Fibroblast of the conjunctiva (primary cell): ENCODE data around the gene CCT3.
"Not testable (repeated sequence)": the region's sequence is repeated elsewhere in the genome, so short reads cannot be mapped to it uniquely, and the experiment has no call there.

ENCODE experiments used
- DNase-seq: peaks from one replicate; pipeline ENCODE4 v3.0.0-alpha.2; 2010; ENCODE audit warnings: low read depth

The CCT3 gene

DNA sequence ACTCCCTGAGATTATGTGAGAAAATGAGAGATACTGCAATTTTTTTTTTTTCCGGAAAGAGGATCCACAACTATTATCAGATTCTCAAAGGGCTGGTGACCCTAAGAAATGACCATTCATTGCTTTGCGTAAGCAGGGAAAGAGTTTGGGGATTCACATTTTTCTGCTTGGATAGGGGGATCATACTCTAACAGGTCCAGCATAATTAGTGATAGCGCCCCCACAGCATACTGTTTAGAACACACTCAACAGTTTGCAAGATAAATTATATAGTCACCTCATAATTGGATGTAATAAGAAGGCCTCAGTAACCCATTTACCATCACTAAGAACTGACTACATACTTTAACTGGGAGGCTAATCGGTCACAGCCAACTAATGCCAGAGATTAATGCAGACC, 1.9 kb downstream of the CCT3 start:
- DNase-seq, result no peak

DNA sequence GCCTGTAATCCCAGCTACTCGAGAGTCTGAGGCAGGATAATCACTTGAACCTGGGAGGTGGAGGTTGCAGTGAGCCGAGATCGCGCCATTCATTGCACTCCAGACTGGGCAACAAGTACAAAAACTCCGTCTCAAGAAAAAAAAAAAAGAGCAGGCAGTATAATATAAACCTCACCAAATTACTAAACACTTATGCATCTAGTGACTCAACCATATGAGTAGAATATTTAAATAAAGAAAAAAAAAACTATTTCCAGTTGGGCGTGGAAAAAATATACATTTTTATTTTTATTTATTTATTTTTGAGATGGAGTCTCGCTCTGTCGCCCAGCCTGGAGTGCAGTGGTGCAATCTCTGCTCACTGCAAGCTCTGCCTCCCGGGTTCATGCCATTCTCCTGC, 14.9 kb downstream of the CCT3 start:
- not testable (repeated sequence) for DNase-seq

- DNase-seq, result no peak
Measured at GRCh38 chr1:156320560-156320959, 17.5 kb downstream of the CCT3 start.

DNA sequence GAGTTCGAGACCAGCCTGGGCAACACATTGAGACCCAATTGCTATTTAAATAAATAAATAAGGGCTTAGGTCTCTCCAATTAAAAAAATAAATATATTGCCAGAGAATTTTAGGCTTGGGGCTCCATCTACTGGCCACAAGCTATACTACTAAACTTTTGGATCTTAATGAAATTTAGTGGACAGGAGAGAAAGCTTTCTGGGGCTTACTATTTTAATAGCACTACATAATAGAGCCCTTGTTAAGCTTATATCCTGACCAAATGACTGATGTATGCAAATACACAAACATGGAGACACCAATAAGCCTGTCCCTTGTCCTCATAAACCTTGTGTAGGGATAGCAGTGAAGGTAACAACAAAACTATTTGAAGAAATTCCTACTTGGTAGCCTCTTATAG, 18.4 kb downstream of the CCT3 start:
- DNase-seq, result no peak

DNA sequence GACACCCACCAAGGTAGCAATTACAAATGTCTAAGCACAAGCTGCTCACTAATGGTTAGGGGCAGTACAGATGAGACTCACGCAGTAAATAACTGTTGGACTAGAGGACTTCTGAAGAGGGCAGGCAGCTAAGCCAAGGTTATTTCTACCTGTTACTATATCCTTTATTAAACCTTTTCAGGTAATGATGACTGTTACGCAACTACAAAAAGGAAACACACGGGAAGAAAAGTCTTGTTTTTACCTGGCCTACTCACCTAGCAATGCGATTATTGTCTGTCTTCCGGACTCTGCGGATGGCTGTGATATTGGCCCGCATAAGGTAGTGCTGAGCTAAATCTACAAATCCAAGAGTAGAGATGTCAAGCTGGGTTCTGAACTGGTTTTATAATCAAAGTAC, 21.2 kb downstream of the CCT3 start:
- DNase-seq, result no peak

DNA sequence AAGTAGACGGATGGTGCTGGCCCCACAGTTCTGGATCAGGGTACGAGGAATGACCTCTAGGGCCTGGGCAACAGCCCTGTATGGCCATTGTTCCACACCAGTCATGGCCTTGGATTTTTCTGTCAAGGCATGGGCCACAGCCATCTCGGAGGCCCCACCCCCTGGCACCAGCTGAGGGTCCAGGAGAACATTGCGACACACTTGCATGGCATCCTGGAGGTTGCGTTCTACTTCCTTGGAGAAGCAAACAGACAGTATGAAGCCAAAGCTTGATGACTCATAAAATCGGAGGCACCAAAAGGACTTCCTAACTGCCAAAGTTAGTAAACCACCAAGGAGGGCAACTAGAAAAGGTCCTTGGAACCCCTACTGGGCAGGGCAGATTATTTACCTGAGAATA, 27.1 kb downstream of the CCT3 start:
- DNase-seq, result peak; percentile 64

GRCh38 chr1:156308078-156308477, 30.0 kb downstream of the CCT3 start:
- DNase-seq, result no peak

DNA sequence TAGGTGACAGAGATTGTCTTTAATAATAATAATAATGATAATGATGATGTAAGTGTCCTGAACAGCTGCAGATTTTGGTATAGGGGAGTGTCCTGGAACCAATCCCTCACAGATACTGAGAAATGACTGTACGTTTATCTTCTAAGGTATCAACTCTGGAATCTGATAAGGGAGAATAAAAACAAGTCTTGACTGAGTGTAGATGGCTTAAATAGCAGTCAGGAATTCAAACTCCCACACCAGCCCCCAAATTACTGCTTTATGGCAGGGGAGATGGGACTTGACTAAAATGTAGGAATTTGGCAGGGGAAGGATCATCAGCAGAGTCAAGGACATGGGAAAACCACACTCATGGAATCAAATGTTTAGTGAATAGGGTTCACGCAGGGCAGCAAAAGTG, 32.9 kb downstream of the CCT3 start:
- no peak for DNase-seq

- no peak for DNase-seq
Measured at GRCh38 chr1:156303241-156303640, 34.9 kb downstream of the CCT3 start.

- DNase-seq, result no peak
Measured at GRCh38 chr1:156298852-156299357, 39.2 kb downstream of the CCT3 start, which contains the start of gene VHLL. Gene VHLL (minus strand): TSS chr1:156299307. CDS start chr1:156299189, 118 bp downstream.

- DNase-seq, result peak; percentile 49
Measured at GRCh38 chr1:156295391-156295947, 42.6 kb downstream of the CCT3 start, which contains the start of gene GLMP. Gene GLMP (minus strand): TSS chr1:156295679. CDS start chr1:156295645, 34 bp downstream.

DNA sequence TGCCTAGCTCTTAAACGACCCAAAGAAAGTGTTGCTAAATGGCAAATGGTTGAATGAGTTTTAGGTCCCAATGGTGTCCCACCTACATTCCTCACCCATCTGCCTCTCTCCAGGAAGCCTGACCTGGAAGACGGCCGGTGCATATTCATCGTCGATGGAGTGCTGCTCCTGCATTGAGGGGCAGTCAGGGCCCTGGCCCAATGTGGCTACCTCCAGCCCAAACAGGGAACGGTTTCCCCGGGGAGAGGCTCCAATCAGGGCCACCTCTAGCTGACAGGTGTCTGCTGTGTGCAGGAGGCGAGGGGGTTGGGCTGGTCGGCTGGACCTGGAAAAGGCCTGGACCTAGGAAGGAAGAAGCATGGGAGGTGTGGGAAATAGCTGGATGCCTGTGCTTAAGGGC, 44.2 kb downstream of the CCT3 start:
- DNase-seq, result no peak

DNA sequence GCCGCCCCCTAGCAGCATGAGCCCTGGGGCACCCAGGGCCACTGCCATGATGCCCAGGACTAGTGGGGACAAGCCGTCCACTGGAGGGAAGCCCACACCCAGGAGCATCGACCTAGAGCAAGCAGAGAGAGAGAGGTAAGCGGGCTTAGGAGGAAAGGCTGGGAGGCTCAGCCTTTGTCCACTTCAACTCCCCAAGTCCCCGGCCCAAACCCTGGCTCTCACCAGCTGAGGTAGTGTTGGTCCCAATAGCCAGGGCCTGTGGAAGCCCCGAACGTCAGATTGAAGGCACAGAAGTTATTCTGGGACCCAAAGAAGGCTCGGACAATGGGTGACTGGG, 45.0 kb downstream of the CCT3 start:
- no peak for DNase-seq

- peak; percentile 77 for DNase-seq
Measured at GRCh38 chr1:156291226-156292061, 46.6 kb downstream of the CCT3 start.

- no peak for DNase-seq
Measured at GRCh38 chr1:156289857-156290256, 48.2 kb downstream of the CCT3 start.

GRCh38 chr1:156286061-156286460, 52.0 kb downstream of the CCT3 start:
- no peak for DNase-seq

GRCh38 chr1:156285437-156285836, 52.7 kb downstream of the CCT3 start:
- no peak for DNase-seq

- no peak for DNase-seq
Measured at GRCh38 chr1:156284757-156285156, 53.3 kb downstream of the CCT3 start.

DNA sequence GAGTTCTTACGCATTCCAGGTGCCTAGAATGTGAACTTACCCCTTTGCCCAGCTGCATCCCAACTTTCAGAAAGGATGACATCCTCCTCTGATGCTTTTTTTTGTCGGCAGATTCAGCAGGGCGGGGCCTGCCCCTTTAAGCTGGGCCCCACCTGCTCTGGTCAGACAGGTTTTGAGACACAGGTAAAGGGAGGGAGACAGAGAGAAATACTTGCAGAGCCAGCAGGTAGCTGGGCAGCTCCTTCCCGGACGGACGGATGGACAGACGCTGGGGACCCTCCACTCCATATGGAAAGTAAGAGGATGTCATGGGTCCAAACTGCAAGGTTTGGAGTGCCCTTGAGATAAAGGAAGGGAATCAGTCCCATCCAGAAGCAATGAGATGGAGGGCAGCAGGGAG, 54.0 kb downstream of the CCT3 start, which contains the start of gene TMEM79:
Gene TMEM79, plus strand, starts transcription at position 214 of the 400 bp plus-strand sequence. CDS start 902 bp downstream, outside the sequence.
- no peak for DNase-seq

- DNase-seq, result no peak
Measured at GRCh38 chr1:156283521-156283920, 54.6 kb downstream of the CCT3 start.

DNA sequence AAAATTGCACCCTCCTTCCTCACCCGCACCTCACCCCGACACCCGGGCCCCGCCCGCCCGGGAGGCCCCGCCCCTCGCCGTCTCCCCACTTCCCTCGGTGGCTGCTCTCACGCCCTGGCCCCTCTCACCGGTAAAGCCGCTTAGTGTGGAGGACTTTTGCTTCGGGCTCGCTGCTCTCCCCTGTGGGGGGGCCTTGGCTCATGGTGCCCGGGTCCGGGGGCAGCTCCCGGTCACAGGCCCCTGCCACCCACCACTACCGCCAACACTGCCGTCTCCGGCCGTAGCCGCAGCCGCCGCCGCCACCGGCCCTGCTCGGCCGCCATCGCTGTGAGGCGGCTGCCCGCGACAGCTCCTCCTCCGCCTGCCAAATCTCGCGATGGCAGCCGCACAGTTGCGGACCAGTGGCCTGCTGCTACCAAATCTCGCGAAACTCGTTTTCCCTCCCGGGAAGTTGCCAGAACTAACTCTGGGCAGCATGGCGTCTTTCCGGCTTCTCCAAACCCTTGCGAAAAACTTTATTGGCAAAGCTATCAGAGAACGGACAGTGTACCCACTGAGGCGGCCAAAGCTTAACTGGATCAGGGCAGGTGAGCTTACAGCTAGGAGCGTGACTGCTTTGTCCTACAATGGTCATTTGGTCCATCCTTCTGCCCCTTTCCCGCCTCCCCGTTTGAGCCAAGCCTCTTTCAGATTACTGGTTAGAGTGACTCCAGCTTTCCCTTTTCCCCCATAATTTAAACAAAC, 55.4 kb downstream of the CCT3 start, which contains the start of gene SMG5:
Gene SMG5, minus strand, starts transcription at position 347 of the 744 bp plus-strand sequence. Its CDS starts 145 bp downstream, at position 202.
- DNase-seq, result peak; percentile 98

DNA sequence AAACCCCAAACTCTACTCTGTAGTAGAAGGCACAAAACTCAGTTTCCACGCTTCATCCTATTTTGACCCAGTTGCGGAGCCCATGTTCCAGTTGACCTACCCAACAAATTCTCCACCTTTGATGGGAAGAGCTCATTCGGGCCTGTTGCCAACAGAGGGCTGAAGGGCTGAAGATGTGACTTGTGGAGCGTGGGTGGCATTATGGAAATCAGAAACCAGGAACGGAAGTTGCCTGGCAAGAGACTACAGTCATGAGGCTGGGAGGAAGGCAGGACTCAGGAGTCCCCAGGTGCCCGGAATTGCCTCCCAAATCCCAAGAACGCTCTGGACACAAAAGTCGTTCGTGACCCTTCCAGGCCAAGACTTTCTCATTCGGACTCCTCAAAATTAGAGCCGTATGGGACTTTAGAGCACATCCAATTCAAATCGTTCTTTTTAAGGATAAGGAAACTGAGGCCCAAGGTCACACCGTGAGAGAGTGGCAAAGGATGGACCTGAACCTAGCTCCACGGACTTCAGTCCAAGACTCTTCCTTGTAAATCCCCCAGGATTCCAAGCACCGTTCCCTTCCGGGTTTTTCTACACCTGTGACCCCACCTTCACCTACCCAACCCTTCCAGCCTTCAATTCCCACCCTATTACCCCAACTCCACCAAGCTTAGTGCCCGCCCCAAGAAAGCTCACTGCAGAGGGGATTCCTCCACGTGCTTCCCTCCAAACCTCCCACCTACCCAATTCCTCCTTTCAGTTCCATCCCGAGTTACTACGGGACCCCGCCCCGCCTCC, 56.2 kb downstream of the CCT3 start:
- DNase-seq, result no peak
